Naive thymus-derived CD8-positive, alpha-beta T cell (primary cell): Measurements from ENCODE around the gene GARIN5B. TPM values are rescaled to one million over a fixed set of nuclear protein-coding genes. Genes with fewer than 3 reads are reported as not detected.

Experiments used
- ATAC-seq, 2 donors: fragments of 150-1000 bp; cut with Tn5 transposase in 1 of 2; sonication (Bioruptor Pico), chemical (Tn5 transposase) in 1 of 2; 1 replicate in 1 of 2; 2 replicates in 1 of 2; pipeline ENCODE4 v1.10.0; 2021; ENCODE audit warnings: mild to moderate bottlenecking in 2 of 2, moderate library complexity in 2 of 2
- POLR2A ChIA-PET: fragments of 350-600 bp; sonication (Branson Sonifier 250); formaldehyde crosslinking; loops from one replicate; lab custom pipeline; 2021; ENCODE audit warnings: antibody characterized with exemption; lab: Charles Lee
- DNase-seq, 10 donors: peaks; one replicate each; pipeline versions ENCODE4 v3.0.0 to v3.0.0-alpha.2; 2020 to 2022
- H3K27ac Mint-ChIP-seq, 10 donors: one replicate each; pipeline ENCODE4 v1.8.0; 2020 to 2022; ENCODE audit warnings: mild to moderate bottlenecking in 10 of 10, mixed read lengths in 10 of 10, moderate library complexity in 4 of 10, inconsistent platforms in 1 of 10
- H3K27me3 Mint-ChIP-seq, 5 donors: one replicate each; pipeline ENCODE4 v1.8.0; 2021 to 2022; ENCODE audit warnings: mixed read lengths in 5 of 5
- H3K36me3 Mint-ChIP-seq, 3 donors: one replicate each; pipeline ENCODE4 v1.8.0; 2020 to 2022; ENCODE audit warnings: mixed read lengths in 3 of 3, mild to moderate bottlenecking in 2 of 3, inconsistent platforms in 1 of 3
- H3K4me1 Mint-ChIP-seq, 4 donors: one replicate each; pipeline ENCODE4 v1.8.0; 2021 to 2022; ENCODE audit warnings: mixed read lengths in 4 of 4
- H3K4me3 Mint-ChIP-seq, 10 donors: one replicate each; pipeline ENCODE4 v1.8.0; 2020 to 2022; ENCODE audit warnings: mild to moderate bottlenecking in 10 of 10, mixed read lengths in 10 of 10, moderate library complexity in 6 of 10, inconsistent platforms in 1 of 10
- H3K9me3 Mint-ChIP-seq, 9 donors: one replicate each; pipeline ENCODE4 v1.8.0; 2020 to 2022; ENCODE audit warnings: mixed read lengths in 9 of 9, mild to moderate bottlenecking in 3 of 9, inconsistent platforms in 1 of 9, moderate library complexity in 1 of 9
- polyA plus RNA-seq, 3 donors: library from polyadenylated mRNA; unstranded; fragments of 300-500 nt; fragmentation: Illumina TruSeq; gene quantifications; one replicate each; pipeline ENCODE4 v1.2.3, GENCODE V29; 2021
- total RNA-seq, 8 experiments: library from RNA in 2 of 8; stranded (reverse) in 2 of 8; gene quantifications; one replicate each; pipeline ENCODE4 v1.2.3 and lab custom pipeline; 2021 to 2026

Gene GARIN5B
- total and polyA plus RNA-seq, 5 experiments from 2014 or later: not detected

- ATAC-seq (no peak), DNase-seq (no peak)
- peaks cover 0 to 2% (median 0%) of the 10 kb centered on the region in 9 donors for H3K9me3 Mint-ChIP-seq
- H3K4me3 Mint-ChIP-seq: peak overlapping the region; percentile 99 to 100 (median 100)
- H3K27me3 Mint-ChIP-seq: no peaks in the 10 kb centered on the region
- H3K27ac Mint-ChIP-seq: peak overlapping the region; percentile 98 to 100 (median 99)
- peaks cover 9 to 50% (median 21%) of the 10 kb centered on the region in 3 donors for H3K36me3 Mint-ChIP-seq
- H3K4me1 Mint-ChIP-seq: peaks cover 35 to 82% (median 78%) of the 10 kb centered on the region in 4 donors
- POLR2A ChIA-PET: interaction anchor here (0.6 to 12.9 kb wide), 9 partner anchors 12 to 132 kb away, joined by 3 to 181 read pairs (median 19); partner anchors contain the start of genes KMT5C, PPP6R1 and UBE2S
Observed at GRCh38 chr19:55386493-55386971, 23.5 kb upstream of the GARIN5B start.

GRCh38 chr19:55385724-55386492, 22.8 kb upstream of the GARIN5B start, which contains the start of gene RPL28:
RPL28 (plus strand) TSS chr19:55385932; CDS start chr19:55386358, 426 bp downstream.
- H3K4me1 Mint-ChIP-seq: peaks cover 36 to 79% (median 75%) of the 10 kb centered on the region in 4 donors
- ATAC-seq (peak; percentile 73 to 81), DNase-seq (peak; percentile 63 to 100 (median 99))
- no peaks in the 10 kb centered on the region for H3K27me3 Mint-ChIP-seq
- POLR2A ChIA-PET: interaction anchor here (0.5 to 12.9 kb wide), 8 partner anchors 13 to 131 kb away, joined by 3 to 181 read pairs (median 22); partner anchors contain the start of genes KMT5C, PPP6R1 and UBE2S
- H3K27ac Mint-ChIP-seq: peak within 1 kb of the TSS; percentile 98 to 100 (median 99)
- peak within 1 kb of the TSS; percentile 99 to 100 (median 100) for H3K4me3 Mint-ChIP-seq
- H3K36me3 Mint-ChIP-seq: peaks cover 9 to 50% (median 21%) of the 10 kb centered on the region in 3 donors
- peaks cover 0 to 2% (median 0%) of the 10 kb centered on the region in 9 donors for H3K9me3 Mint-ChIP-seq

- DNase-seq: peak; percentile 89 to 100 (median 96)
- Mint-ChIP-seq H3K27ac (peak overlapping the region; percentile 98 to 100 (median 99)), H3K4me1 (peaks cover 33 to 73% (median 67%) of the 10 kb centered on the region in 4 donors)
Observed at GRCh38 chr19:55384920-55385723, 22.1 kb upstream of the GARIN5B start.

GRCh38 chr19:55384131-55384919, 21.3 kb upstream of the GARIN5B start, which contains the start of gene TMEM238:
TMEM238 (minus strand) TSS chr19:55384292; CDS start chr19:55384259, 33 bp downstream.
- Mint-ChIP-seq H3K4me3 (peak within 1 kb of the TSS; percentile 99 to 100 (median 100)), H3K4me1 (peaks cover 27 to 65% (median 59%) of the 10 kb centered on the region in 4 donors), H3K36me3 (peaks cover 9 to 37% (median 17%) of the 10 kb centered on the region in 3 donors), H3K27me3 (no peaks in the 10 kb centered on the region), H3K27ac (peak within 1 kb of the TSS; percentile 98 to 100 (median 99)), H3K9me3 (peaks cover 0 to 2% (median 0%) of the 10 kb centered on the region in 9 donors)
- ATAC-seq (peak in 1 of 2 donors; percentile 14), DNase-seq (peak in 7 of 10 donors; percentile 37 to 68 (median 46))
- POLR2A ChIA-PET: interaction anchor here (0.5 to 12.9 kb wide), 23 partner anchors 9 to 270 kb away, joined by 3 to 181 read pairs (median 5); partner anchors contain the start of genes CCDC106, GARIN5B, HSPBP1 and ISOC2

More at GRCh38 chr19:55384920-55385723, 22.1 kb upstream of the GARIN5B start:
- ATAC-seq: peak; percentile 77
- Mint-ChIP-seq H3K4me3 (peak overlapping the region; percentile 99 to 100 (median 100)), H3K9me3 (peaks cover 0 to 2% (median 0%) of the 10 kb centered on the region in 9 donors), H3K27me3 (no peaks in the 10 kb centered on the region), H3K36me3 (peaks cover 9 to 45% (median 21%) of the 10 kb centered on the region in 3 donors)
- POLR2A ChIA-PET: interaction anchor here (0.5 to 12.9 kb wide), 21 partner anchors 11 to 269 kb away, joined by 3 to 181 read pairs (median 5); partner anchors contain the start of genes CCDC106, GARIN5B, HSPBP1 and ISOC2

GRCh38 chr19:55383279-55384130, 20.4 kb upstream of the GARIN5B start:
- peak overlapping the region; percentile 78 to 99 (median 84) for H3K4me3 Mint-ChIP-seq
- POLR2A ChIA-PET: interaction anchor here (0.6 to 12.9 kb wide), 18 partner anchors 8 to 271 kb away, joined by 3 to 181 read pairs (median 7); partner anchors contain the start of genes CCDC106, GARIN5B, HSPBP1 and KMT5C
- H3K27me3 Mint-ChIP-seq: no peaks in the 10 kb centered on the region
- peak in 7 of 10 donors; percentile 37 to 69 (median 44) for DNase-seq
- peaks cover 0 to 2% (median 0%) of the 10 kb centered on the region in 9 donors for H3K9me3 Mint-ChIP-seq
- H3K36me3 Mint-ChIP-seq: peaks cover 9 to 29% (median 15%) of the 10 kb centered on the region in 3 donors
- H3K27ac Mint-ChIP-seq: peak overlapping the region; percentile 48 to 92 (median 85)
- ATAC-seq: peak in 1 of 2 donors; percentile 7
- peaks cover 23 to 57% (median 51%) of the 10 kb centered on the region in 4 donors for H3K4me1 Mint-ChIP-seq

- POLR2A ChIA-PET: interaction anchor here (1.3 to 12.9 kb wide), 7 partner anchors 11 to 239 kb away, joined by 3 to 181 read pairs (median 21); partner anchors contain the start of genes KMT5C and UBE2S
Observed at GRCh38 chr19:55382522-55383054, 19.5 kb upstream of the GARIN5B start.

GRCh38 chr19:55382013-55382412, 19.0 kb upstream of the GARIN5B start:
- no peak for ATAC-seq
- Mint-ChIP-seq H3K27me3 (no peaks in the 10 kb centered on the region), H3K4me1 (peaks cover 21 to 42% (median 38%) of the 10 kb centered on the region in 4 donors), H3K9me3 (peaks cover 0 to 2% (median 0%) of the 10 kb centered on the region in 9 donors), H3K36me3 (peaks cover 6 to 15% (median 9%) of the 10 kb centered on the region in 3 donors), H3K4me3 (peak overlapping the region in 8 of 10 donors; percentile 12 to 99 (median 82)), H3K27ac (peak overlapping the region in 2 of 10 donors; percentile 11 to 79)
- DNase-seq: no peak
- POLR2A ChIA-PET: no interaction called here

More at GRCh38 chr19:55382522-55383054, 19.5 kb upstream of the GARIN5B start:
- no peak for ATAC-seq
- peak in 1 of 10 donors; percentile 13 for DNase-seq
- peak overlapping the region in 7 of 10 donors; percentile 11 to 91 (median 75) for H3K27ac Mint-ChIP-seq
- peaks cover 0 to 2% (median 0%) of the 10 kb centered on the region in 9 donors for H3K9me3 Mint-ChIP-seq
- H3K36me3 Mint-ChIP-seq: peaks cover 9 to 20% (median 10%) of the 10 kb centered on the region in 3 donors
- peak overlapping the region; percentile 78 to 99 (median 84) for H3K4me3 Mint-ChIP-seq
- peaks cover 23 to 47% (median 43%) of the 10 kb centered on the region in 4 donors for H3K4me1 Mint-ChIP-seq
- H3K27me3 Mint-ChIP-seq: no peaks in the 10 kb centered on the region

- Mint-ChIP-seq H3K36me3 (peaks cover 0 to 2% (median 0%) of the 10 kb centered on the region in 3 donors), H3K4me1 (peaks cover 14 to 20% (median 15%) of the 10 kb centered on the region in 4 donors), H3K4me3 (no peak overlapping the region), H3K9me3 (no peaks in the 10 kb centered on the region), H3K27ac (peak overlapping the region in 1 of 10 donors; percentile 72), H3K27me3 (peaks cover 0 to 16% (median 0%) of the 10 kb centered on the region in 5 donors)
- ATAC-seq (no peak), DNase-seq (peak in 1 of 10 donors; percentile 23)
- POLR2A ChIA-PET: interaction anchor here (0.5 to 1.0 kb wide), 2 partner anchors 40 to 103 kb away, joined by 3 read pairs; no protein-coding TSS in a partner anchor
Observed at GRCh38 chr19:55379174-55379573, 16.1 kb upstream of the GARIN5B start.

GRCh38 chr19:55377356-55378131, 14.5 kb upstream of the GARIN5B start:
- DNase-seq (no peak), ATAC-seq (no peak)
- Mint-ChIP-seq H3K36me3 (peaks cover 0 to 2% (median 0%) of the 10 kb centered on the region in 3 donors), H3K27me3 (peaks cover 4 to 26% (median 6%) of the 10 kb centered on the region in 5 donors), H3K4me3 (no peak overlapping the region), H3K9me3 (no peaks in the 10 kb centered on the region), H3K27ac (no peak overlapping the region), H3K4me1 (peaks cover 10 to 19% (median 14%) of the 10 kb centered on the region in 4 donors)
- POLR2A ChIA-PET: no interaction called here
